Fibroblast of villous mesenchyme (primary cell): ENCODE results near the gene ZXDC. TPM values are rescaled to one million over a fixed set of nuclear protein-coding genes. Genes with fewer than 3 reads are reported as not detected.
A peak's percentile ranks its signal among the peaks of the same experiment; 100 is the strongest.

Experiments used
- DNase-seq: peaks from one replicate; pipeline ENCODE4 v3.0.0-alpha.2; 2010; ENCODE audit warnings: low read depth
- H3K4me3 ChIP-seq: 2 replicates; pipeline ENCODE4 v1.5.1; 2011; ENCODE audit warnings: low read depth, mild to moderate bottlenecking, low read length
- total RNA-seq: library from RNA; depleted of rRNA; stranded (reverse); fragments of >200 nt; gene quantifications from 2 replicates; pipeline ENCODE4 v1.2.3, GENCODE V29; 2012
- TF ChIP-seq, protein P1 (sequence below): IDR thresholded peaks from 2 replicates; pipeline ENCODE4 v1.5.1; 2012; ENCODE audit warnings: low read depth, mild to moderate bottlenecking, low read length; ENCODE audit not compliant: insufficient read depth

ZXDC gene
- total RNA-seq, 1 donor = 17.7 TPM

- H3K4me3 ChIP-seq = no peak overlapping the region
- TF ChIP-seq, protein P1, sequence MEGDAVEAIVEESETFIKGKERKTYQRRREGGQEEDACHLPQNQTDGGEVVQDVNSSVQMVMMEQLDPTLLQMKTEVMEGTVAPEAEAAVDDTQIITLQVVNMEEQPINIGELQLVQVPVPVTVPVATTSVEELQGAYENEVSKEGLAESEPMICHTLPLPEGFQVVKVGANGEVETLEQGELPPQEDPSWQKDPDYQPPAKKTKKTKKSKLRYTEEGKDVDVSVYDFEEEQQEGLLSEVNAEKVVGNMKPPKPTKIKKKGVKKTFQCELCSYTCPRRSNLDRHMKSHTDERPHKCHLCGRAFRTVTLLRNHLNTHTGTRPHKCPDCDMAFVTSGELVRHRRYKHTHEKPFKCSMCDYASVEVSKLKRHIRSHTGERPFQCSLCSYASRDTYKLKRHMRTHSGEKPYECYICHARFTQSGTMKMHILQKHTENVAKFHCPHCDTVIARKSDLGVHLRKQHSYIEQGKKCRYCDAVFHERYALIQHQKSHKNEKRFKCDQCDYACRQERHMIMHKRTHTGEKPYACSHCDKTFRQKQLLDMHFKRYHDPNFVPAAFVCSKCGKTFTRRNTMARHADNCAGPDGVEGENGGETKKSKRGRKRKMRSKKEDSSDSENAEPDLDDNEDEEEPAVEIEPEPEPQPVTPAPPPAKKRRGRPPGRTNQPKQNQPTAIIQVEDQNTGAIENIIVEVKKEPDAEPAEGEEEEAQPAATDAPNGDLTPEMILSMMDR = no peak
- no peak for DNase-seq
These were observed 79.7 kb downstream of the ZXDC start for GRCh38 chr3:126395846-126396513.

GRCh38 chr3:126394977-126395321, 80.7 kb downstream of the ZXDC start:
- H3K4me3 ChIP-seq = no peak overlapping the region
- TF ChIP-seq, protein P1 = no peak
- DNase-seq = no peak

DNA sequence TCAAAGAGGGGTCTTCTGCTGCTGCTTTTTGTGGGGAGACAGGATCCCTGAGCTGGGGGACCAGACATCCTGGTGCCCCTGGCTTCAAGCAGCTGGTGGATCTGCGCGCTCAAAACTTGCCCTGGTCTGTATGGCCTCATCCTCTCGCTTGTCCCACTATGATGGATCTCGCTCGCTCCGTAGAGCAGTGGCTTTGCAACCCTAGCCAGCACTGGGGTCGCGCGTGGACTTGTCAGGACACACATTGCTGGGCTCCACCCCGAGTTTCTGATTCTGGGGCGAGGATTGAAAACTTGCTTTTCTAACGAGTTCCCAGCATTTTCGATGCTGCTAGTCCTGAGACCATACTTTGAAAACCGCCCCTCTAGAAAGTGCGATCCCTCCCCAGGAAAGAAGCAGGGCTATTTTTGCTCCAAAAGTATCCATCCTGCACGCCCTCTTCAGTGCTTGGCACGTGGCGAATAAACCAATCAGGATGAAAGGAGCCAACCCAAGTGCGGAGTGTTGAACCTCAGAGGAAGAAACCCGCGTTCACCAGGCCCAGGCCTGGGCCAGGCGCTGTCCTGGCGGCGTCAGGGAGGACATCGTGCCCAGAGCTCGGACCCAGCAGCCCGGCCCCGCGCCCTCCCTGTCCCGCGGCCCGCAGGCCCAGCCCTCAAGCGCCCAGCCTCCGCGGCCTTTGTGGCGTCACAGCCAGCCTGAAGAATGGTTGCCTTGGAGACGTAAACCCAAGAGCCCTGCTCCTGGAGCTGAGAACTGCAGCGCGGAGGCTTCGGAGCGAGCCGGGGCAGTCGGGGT, 81.3 kb downstream of the ZXDC start, which contains the start of gene CFAP100:
Gene CFAP100 (plus strand): TSS at position 731 of the 798 bp plus-strand sequence. CDS start 1,092 bp downstream, outside the sequence.
- TF ChIP-seq, protein P1 = no peak
- peak; percentile 27 for DNase-seq
- H3K4me3 ChIP-seq = no peak within 1 kb of the TSS

GRCh38 chr3:126393563-126393962, 82.1 kb downstream of the ZXDC start:
- no peak overlapping the region for H3K4me3 ChIP-seq
- DNase-seq = no peak
- TF ChIP-seq, protein P1 = no peak

GRCh38 chr3:126392246-126392645, 83.4 kb downstream of the ZXDC start:
- TF ChIP-seq, protein P1 = no peak
- no peak overlapping the region for H3K4me3 ChIP-seq
- no peak for DNase-seq

DNA sequence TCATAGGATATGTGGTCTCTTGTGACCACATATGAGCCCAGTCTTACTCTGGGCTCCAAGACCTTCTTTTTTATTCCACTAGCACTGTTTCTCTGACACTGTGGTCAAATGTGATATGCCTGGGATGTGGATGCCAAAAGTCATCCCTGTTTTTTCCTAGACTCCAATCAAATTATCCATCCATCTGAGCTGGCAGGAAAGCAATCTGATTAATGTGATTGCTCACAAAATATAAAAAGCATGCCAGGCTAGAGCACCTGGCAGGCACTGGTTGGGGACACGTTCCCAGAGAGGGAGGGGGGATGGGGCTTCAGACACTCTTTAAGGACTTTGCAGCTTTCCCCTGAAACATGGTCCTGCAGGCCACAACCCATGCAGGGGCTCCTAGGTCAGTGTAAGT, 84.1 kb downstream of the ZXDC start:
- TF ChIP-seq, protein P1 = no peak
- DNase-seq = no peak
- no peak overlapping the region for H3K4me3 ChIP-seq

DNA sequence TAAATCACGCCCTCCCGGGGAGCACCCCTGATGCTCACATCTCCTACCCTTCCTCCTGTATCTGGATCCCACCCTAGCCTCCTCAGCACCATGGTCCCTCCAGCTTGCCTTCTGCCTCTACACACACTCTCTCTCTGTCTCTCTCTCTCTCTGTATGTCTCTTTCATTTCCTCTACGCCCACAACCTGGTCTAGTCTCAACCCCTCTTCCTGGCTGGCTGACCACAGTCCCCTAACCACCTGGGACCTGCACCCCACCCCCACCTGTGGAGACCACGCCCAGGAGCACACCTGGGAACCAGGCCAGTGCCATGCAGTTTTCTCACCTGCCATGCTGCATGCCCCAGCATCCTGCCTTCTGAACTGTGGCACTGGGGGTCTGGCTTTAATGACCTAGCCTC, 84.9 kb downstream of the ZXDC start:
- no peak for DNase-seq
- TF ChIP-seq, protein P1 = no peak

More for the DNA sequence above, 84.9 kb downstream of the ZXDC start:
- H3K4me3 ChIP-seq = no peak overlapping the region
